ENCODE data around the gene CLASRP. TPM values are rescaled to one million over a fixed set of nuclear protein-coding genes. Genes with fewer than 3 reads are reported as not detected.

The CLASRP gene
- total RNA-seq, 1 donor from 2014 or later = 172 TPM

DNA sequence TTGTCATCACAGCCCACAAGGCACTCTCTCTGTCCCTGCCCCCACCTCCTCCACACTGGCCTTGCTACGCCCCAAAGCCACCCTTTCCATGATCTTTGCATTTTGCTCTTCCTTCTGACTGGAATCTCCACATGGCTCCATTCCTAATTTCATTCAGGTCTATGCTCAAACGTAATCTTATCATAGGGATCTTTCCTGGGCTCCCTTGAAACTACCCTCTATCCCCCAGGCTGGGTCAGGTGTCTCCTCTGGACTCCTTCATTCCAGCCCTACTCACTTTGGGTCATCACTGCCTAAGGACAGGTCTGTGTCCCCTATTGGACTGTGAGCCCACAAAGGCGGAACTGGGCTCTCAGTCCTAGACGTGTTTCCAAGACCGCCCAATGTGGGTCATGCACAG lies 43.3 kb downstream of the CLASRP start:
- POLR2A ChIA-PET = interaction anchor here (3.4 kb wide), 1 partner anchor 81 kb away, joined by 11 read pairs; the partner anchor contains the start of gene RELB
- peaks cover 42% of the 10 kb centered on the region for H3K4me1 Mint-ChIP-seq
- no peaks in the 10 kb centered on the region for H3K27me3 Mint-ChIP-seq
- TF ChIP-seq, protein P1, sequence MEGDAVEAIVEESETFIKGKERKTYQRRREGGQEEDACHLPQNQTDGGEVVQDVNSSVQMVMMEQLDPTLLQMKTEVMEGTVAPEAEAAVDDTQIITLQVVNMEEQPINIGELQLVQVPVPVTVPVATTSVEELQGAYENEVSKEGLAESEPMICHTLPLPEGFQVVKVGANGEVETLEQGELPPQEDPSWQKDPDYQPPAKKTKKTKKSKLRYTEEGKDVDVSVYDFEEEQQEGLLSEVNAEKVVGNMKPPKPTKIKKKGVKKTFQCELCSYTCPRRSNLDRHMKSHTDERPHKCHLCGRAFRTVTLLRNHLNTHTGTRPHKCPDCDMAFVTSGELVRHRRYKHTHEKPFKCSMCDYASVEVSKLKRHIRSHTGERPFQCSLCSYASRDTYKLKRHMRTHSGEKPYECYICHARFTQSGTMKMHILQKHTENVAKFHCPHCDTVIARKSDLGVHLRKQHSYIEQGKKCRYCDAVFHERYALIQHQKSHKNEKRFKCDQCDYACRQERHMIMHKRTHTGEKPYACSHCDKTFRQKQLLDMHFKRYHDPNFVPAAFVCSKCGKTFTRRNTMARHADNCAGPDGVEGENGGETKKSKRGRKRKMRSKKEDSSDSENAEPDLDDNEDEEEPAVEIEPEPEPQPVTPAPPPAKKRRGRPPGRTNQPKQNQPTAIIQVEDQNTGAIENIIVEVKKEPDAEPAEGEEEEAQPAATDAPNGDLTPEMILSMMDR (IDR thresholded peaks at IDR 0.05) = no peak
- intact Hi-C loops (cut with micrococcal nuclease) = no loop called here
- CTCF ChIA-PET = no interaction called here
- H3K9me3 Mint-ChIP-seq = no peaks in the 10 kb centered on the region
- DNase-seq (no peak), ATAC-seq (ENCODE audit: low read depth) (no peak)
- peaks cover 37% of the 10 kb centered on the region for H3K36me3 Mint-ChIP-seq (ENCODE audit: low read depth)
- H3K4me3 Mint-ChIP-seq = peak overlapping the region; percentile 36
- no peak overlapping the region for H3K27ac Mint-ChIP-seq

DNA sequence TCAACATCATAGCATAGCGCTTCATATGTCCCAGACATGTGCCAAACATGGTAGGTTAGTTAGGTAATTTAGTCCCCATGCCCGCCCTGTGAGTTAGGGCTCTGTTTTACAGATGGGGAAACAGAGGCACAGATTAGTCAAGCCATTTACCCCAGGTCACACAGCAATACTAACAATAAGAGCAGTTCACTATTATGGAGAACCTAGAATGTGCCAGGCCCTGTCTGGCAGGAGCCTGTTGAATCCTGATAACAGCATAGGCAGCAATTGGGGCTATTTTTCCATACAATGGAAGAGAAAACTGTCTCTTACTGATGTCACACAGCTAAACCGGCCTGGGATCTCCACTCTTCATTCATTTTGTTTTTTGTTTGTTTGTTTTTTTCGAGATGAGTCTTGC lies 47.6 kb downstream of the CLASRP start:
- Mint-ChIP-seq H3K9me3 (no peaks in the 10 kb centered on the region), H3K4me1 (peaks cover 20% of the 10 kb centered on the region), H3K36me3 (ENCODE audit: low read depth) (peaks cover 44% of the 10 kb centered on the region), H3K27me3 (no peaks in the 10 kb centered on the region), H3K27ac (no peak overlapping the region), H3K4me3 (no peak overlapping the region)
- POLR2A ChIA-PET = no interaction called here
- TF ChIP-seq, protein P1 (IDR thresholded peaks at IDR 0.05) = no peak
- intact Hi-C loops (cut with micrococcal nuclease) = no loop called here
- no peak for ATAC-seq (ENCODE audit: low read depth)
- DNase-seq = no peak
- CTCF ChIA-PET = no interaction called here

DNA sequence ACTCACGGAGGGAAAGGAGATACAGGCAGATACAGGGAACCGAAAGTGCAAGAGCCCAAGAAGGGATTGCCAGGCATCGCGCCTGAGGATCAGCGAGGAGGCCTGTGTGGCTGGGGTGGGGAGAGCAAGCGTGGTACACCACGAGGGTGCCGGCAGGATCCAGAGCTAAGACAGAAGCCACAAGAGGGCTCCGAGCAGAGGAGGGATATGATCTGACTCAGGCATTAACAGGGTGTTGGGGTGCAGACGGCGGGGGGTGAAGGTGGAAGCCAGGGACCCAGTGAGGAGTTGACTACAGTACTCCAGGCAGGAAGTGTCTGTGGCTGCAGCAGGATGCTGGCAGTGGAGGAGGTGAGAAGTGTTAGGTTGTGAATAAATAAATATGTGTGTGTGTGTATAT lies 48.7 kb downstream of the CLASRP start:
- POLR2A ChIA-PET = interaction anchor here (1.1 kb wide), 1 partner anchor 91 kb away, joined by 5 read pairs; the partner anchor contains the start of genes BLOC1S3 and TRAPPC6A
- no peaks in the 10 kb centered on the region for H3K27me3 Mint-ChIP-seq
- intact Hi-C loops (cut with micrococcal nuclease) = no loop called here
- H3K9me3 Mint-ChIP-seq = no peaks in the 10 kb centered on the region
- TF ChIP-seq, protein P1 (IDR thresholded peaks at IDR 0.05) = no peak
- ATAC-seq (ENCODE audit: low read depth) (no peak), DNase-seq (no peak)
- no peak overlapping the region for H3K4me3 Mint-ChIP-seq
- H3K27ac Mint-ChIP-seq = peak overlapping the region; percentile 71
- H3K36me3 Mint-ChIP-seq (ENCODE audit: low read depth) = peaks cover 39% of the 10 kb centered on the region
- H3K4me1 Mint-ChIP-seq = peaks cover 22% of the 10 kb centered on the region
- CTCF ChIA-PET = no interaction called here

DNA sequence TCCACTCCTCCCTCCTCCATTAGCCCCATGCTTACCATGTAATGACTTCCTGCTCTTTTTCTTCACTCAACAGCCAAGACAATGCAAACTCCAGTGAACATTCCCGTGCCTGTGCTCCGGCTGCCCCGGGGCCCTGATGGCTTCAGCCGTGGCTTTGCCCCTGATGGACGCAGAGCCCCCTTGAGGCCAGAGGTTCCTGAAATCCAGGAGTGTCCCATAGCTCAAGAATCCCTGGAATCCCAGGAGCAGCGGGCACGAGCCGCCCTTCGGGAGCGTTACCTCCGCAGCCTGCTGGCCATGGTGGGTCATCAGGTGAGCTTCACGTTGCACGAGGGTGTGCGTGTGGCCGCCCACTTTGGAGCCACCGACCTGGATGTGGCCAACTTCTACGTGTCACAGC lies 51.2 kb downstream of the CLASRP start:
- intact Hi-C loops (cut with micrococcal nuclease) = loop anchor here (5.0 kb wide), 3 partner anchors 37 to 338 kb away; partner anchors contain the start of gene CLASRP
- Mint-ChIP-seq H3K9me3 (no peaks in the 10 kb centered on the region), H3K27ac (no peak overlapping the region), H3K4me3 (no peak overlapping the region), H3K36me3 (ENCODE audit: low read depth) (peaks cover 40% of the 10 kb centered on the region), H3K4me1 (peaks cover 44% of the 10 kb centered on the region), H3K27me3 (no peaks in the 10 kb centered on the region)
- ATAC-seq (ENCODE audit: low read depth) = no peak
- CTCF ChIA-PET = no interaction called here
- POLR2A ChIA-PET = interaction anchor here (1.1 kb wide), 1 partner anchor 11 kb away, joined by 3 read pairs; the partner anchor contains the start of gene GEMIN7
- TF ChIP-seq, protein P1 (IDR thresholded peaks at IDR 0.05) = no peak
- DNase-seq = no peak

DNA sequence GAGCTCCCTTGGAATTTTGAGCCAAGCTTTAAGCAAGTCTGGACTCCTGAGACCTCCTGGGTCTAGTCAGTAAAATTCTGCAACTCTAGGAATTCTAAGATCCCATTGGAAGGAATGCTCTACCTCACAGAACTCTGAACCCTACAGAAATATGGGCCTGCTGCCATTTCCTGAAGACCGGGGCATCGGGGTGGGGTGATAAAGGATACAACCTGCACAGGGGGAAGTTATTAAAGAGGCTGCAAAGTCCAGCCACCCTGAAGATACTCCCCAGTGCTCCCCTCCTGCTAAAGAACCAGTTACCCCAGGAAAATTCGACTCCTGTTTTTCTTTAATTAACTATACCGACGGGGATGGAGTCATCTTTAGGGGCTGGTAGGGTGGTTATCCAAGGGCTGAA lies 51.8 kb downstream of the CLASRP start:
- no peak for ATAC-seq (ENCODE audit: low read depth)
- POLR2A ChIA-PET = interaction anchor here (2.9 to 3.3 kb wide), 2 partner anchors 11 to 15 kb away, joined by 45 to 75 read pairs; partner anchors contain the start of genes GEMIN7 and ZNF296
- H3K9me3 Mint-ChIP-seq = no peaks in the 10 kb centered on the region

More for the DNA sequence above, 51.8 kb downstream of the CLASRP start:
- Mint-ChIP-seq H3K4me3 (no peak overlapping the region), H3K27me3 (no peaks in the 10 kb centered on the region), H3K36me3 (ENCODE audit: low read depth) (peaks cover 36% of the 10 kb centered on the region), H3K27ac (no peak overlapping the region), H3K4me1 (peaks cover 44% of the 10 kb centered on the region)
- intact Hi-C loops (cut with micrococcal nuclease) = loop anchor here (1.0 to 5.0 kb wide), 5 partner anchors 15 to 338 kb away; partner anchors contain the start of gene CLASRP
- CTCF ChIA-PET = no interaction called here
- DNase-seq = no peak
- TF ChIP-seq, protein P1 (IDR thresholded peaks at IDR 0.05) = no peak

All from activated B cell treated with CpG ODN at 0.5 μM for 24 hours (primary cell).